ENCODE data around the gene PARP8.

DNA sequence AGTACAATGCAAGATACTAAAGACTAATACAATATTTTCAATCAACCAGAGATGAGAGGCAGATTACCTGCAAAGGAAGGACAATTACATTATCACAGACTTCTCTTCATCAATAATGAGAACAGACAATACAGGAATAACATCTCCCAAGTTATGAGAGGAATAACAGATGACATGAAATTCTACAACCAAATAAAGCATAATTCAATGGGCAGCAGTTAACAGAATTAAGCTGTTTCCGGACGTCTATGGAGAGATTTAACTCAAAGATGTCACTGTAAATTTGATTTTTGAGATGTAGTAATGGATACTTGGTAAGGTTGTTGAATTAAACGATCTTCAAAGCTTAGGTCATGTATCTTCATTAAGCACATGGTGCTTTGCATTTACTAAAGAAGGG lies 19.8 kb upstream of the PARP8 start:
- TF ChIP-seq, protein P1, sequence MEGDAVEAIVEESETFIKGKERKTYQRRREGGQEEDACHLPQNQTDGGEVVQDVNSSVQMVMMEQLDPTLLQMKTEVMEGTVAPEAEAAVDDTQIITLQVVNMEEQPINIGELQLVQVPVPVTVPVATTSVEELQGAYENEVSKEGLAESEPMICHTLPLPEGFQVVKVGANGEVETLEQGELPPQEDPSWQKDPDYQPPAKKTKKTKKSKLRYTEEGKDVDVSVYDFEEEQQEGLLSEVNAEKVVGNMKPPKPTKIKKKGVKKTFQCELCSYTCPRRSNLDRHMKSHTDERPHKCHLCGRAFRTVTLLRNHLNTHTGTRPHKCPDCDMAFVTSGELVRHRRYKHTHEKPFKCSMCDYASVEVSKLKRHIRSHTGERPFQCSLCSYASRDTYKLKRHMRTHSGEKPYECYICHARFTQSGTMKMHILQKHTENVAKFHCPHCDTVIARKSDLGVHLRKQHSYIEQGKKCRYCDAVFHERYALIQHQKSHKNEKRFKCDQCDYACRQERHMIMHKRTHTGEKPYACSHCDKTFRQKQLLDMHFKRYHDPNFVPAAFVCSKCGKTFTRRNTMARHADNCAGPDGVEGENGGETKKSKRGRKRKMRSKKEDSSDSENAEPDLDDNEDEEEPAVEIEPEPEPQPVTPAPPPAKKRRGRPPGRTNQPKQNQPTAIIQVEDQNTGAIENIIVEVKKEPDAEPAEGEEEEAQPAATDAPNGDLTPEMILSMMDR (optimal IDR thresholded peaks at IDR 0.05 in 1 of 3, IDR thresholded peaks at IDR 0.05 in 1 of 3, conservative IDR thresholded peaks at IDR 0.05 in 1 of 3; ENCODE audit: extremely low read depth in 1 of 3, insufficient read depth in 2 of 3, low read length in 3 of 3): no peak
- TF ChIP-seq EZH2 (IDR thresholded peaks at IDR 0.05; ENCODE audit: low read length): no peak
